Peyer's patch (tissue), 4 donors: ENCODE data around the gene HHIPL1. TPM values are rescaled to one million over a fixed set of nuclear protein-coding genes. Genes with fewer than 3 reads are reported as not detected.

Source experiments
- DNase-seq, 3 donors: peaks; one replicate each; pipeline ENCODE4 v3.0.0-alpha.2; 2017 to 2019
- H3K27ac ChIP-seq, 4 donors: fragments of 200-600 bp; sonication (generic); one replicate each; pipeline ENCODE4 v1.5.1; 2016 to 2019
- H3K27me3 ChIP-seq, 2 donors: fragments of 200-600 bp; sonication (generic); one replicate each; pipeline ENCODE4 v1.5.1; 2019
- H3K36me3 ChIP-seq, 3 donors: fragments of 200-600 bp; sonication (generic); one replicate each; pipeline ENCODE4 v1.5.1; 2016 to 2019
- H3K4me1 ChIP-seq, 4 donors: fragments of 200-600 bp; sonication (generic); one replicate each; pipeline ENCODE4 v1.5.1; 2016 to 2019
- H3K4me3 ChIP-seq, 4 donors: fragments of 200-600 bp; sonication (generic); 1 replicate in 3 of 4; 2 replicates in 1 of 4; pipeline ENCODE4 v1.5.1; 2016 to 2019; ENCODE audit warnings: mild to moderate bottlenecking in 1 of 4
- H3K9me3 ChIP-seq, 4 donors: fragments of 200-600 bp; sonication (generic); one replicate each; pipeline ENCODE4 v1.5.1; 2016 to 2019; ENCODE audit warnings: mild to moderate bottlenecking in 1 of 4
- POLR2A ChIP-seq, 2 donors: fragments of 450-650 bp; IDR thresholded peaks; one replicate each; pipeline ENCODE4 v1.5.1; 2017; ENCODE audit warnings: antibody characterized with exemption in 2 of 2, mild to moderate bottlenecking in 2 of 2, moderate library complexity in 2 of 2
- total RNA-seq, 4 donors: library from RNA; depleted of rRNA; stranded (reverse); fragments of >200 nt; gene quantifications; one replicate each; pipeline ENCODE4 v1.1.0, GENCODE V29; 2016
- TF ChIP-seq, protein P1 (sequence below), 6 experiments: fragments of 450-650 bp in 4 of 6; fragments of 200-600 bp in 2 of 6; sonication (generic) in 1 of 6; IDR thresholded peaks; one replicate each; pipeline ENCODE4 v1.5.1; 2017 to 2019; ENCODE audit warnings: antibody characterized with exemption in 6 of 6, mild to moderate bottlenecking in 3 of 6, moderate library complexity in 1 of 6

Gene HHIPL1
- total RNA-seq = 1 to 10 TPM in 2 of 4 donors, under 1 TPM in 2; 0.88 to 2.5 (median 1.0) TPM

DNA sequence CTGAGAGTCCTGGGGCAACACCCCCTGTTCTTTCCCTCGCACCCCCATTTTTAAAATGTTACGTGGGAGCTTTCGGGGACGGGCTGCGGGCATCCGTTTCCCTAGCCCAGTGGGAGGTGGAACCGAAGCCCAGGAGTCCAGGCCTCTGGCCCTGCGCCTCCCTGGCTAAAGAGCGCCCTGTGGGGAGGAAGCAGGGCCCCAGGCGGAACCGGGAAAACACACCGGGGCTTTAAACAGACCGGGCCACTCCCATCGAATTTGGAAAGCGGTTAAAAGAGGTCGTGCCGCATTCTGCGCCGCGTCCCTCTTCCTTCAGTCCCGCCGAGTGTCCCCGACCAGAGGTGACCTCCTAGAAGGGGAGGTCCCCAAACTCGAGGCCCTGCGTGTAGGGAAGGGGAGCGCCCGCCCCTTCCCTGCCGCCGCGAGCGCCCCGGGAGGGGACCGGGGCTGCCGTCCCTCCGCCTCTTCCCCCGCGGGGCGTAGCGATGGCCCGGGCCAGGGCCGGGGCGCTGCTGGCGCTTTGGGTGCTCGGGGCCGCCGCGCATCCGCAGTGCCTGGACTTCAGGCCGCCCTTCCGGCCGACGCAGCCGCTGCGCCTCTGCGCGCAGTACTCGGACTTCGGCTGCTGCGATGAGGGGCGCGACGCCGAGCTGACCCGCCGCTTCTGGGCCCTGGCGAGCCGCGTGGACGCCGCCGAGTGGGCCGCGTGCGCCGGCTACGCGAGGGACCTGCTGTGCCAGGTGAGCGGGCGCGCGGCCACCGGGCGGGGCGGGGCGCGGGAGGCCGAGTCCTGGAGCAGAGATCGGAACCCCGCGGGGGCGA lies at the start of gene HHIPL1:
HHIPL1 (plus strand) TSS at position 407 of the 822 bp plus-strand sequence; CDS start at position 486, 79 bp downstream.
- peak within 1 kb of the TSS in 2 of 4 donors; percentile 13 to 31 for H3K27ac ChIP-seq
- peak in 1 of 3 donors; percentile 51 for DNase-seq
- TF ChIP-seq POLR2A (IDR thresholded peaks at IDR 0.05) = no peak
- TF ChIP-seq, protein P1, sequence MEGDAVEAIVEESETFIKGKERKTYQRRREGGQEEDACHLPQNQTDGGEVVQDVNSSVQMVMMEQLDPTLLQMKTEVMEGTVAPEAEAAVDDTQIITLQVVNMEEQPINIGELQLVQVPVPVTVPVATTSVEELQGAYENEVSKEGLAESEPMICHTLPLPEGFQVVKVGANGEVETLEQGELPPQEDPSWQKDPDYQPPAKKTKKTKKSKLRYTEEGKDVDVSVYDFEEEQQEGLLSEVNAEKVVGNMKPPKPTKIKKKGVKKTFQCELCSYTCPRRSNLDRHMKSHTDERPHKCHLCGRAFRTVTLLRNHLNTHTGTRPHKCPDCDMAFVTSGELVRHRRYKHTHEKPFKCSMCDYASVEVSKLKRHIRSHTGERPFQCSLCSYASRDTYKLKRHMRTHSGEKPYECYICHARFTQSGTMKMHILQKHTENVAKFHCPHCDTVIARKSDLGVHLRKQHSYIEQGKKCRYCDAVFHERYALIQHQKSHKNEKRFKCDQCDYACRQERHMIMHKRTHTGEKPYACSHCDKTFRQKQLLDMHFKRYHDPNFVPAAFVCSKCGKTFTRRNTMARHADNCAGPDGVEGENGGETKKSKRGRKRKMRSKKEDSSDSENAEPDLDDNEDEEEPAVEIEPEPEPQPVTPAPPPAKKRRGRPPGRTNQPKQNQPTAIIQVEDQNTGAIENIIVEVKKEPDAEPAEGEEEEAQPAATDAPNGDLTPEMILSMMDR (IDR thresholded peaks at IDR 0.05) = peak in 1 of 6 experiments; percentile 7
- peaks cover 0 to 14% (median 4%) of the 10 kb centered on the region in 4 donors for H3K4me1 ChIP-seq
- H3K36me3 ChIP-seq = no peaks in the 10 kb centered on the region
- no peaks in the 10 kb centered on the region for H3K27me3 ChIP-seq
- no peaks in the 10 kb centered on the region for H3K9me3 ChIP-seq
- H3K4me3 ChIP-seq = peak within 1 kb of the TSS; percentile 11 to 56 (median 46)

DNA sequence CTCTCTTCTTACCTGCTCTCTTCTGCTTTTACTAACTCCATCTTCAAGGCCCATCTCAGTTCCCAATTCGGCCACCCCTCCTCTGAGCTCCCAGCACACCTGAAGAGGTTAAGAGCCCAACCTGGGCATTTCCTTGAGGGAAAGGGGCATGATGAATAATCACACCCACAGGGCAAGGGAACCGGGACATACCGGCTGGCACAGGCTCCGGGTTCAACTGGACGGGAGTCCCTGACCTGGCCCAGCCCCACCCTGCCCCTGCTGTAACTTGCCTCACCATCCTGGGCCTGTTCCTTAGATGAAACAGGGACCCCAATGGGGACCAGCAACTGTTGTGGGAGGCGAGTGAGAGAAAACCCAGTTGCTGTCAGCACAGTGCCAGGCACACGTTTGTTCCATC lies 49.4 kb upstream of the HHIPL1 start:
- peak in 1 of 3 donors; percentile 50 for DNase-seq
- TF ChIP-seq, protein P1 (IDR thresholded peaks at IDR 0.05) = no peak
- TF ChIP-seq POLR2A (IDR thresholded peaks at IDR 0.05) = no peak
- no peaks in the 10 kb centered on the region for H3K27me3 ChIP-seq
- no peaks in the 10 kb centered on the region for H3K36me3 ChIP-seq
- peak overlapping the region; percentile 31 to 91 (median 76) for H3K27ac ChIP-seq
- H3K9me3 ChIP-seq = no peaks in the 10 kb centered on the region
- H3K4me3 ChIP-seq = no peak overlapping the region
- H3K4me1 ChIP-seq = peaks cover 0 to 81% (median 12%) of the 10 kb centered on the region in 4 donors

DNA sequence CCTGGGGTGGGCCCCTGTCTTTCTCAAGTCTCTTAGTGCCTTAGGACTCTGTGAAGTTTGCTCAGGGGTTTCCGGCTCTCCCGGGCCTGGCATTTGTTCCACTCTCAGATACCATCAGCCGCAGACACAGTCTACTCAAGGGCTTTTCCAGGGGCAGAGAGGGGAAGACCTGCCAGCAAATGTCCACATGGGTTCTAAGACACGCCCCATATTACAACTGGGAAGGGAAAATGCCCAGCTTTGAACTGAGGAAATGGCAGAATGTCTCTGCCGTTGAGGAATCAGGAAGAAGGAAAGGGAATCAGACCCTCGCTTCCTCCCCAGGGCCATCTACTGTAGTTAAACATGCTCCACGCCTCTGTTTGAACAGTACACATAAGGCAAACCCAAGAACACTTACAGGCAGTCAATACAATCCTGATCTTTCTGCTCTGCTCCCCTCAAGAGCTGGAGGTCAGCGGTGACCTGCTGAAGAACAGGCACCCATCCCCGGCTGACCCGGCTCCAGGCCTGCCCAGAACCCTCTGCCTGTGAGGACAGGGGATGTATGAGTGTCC lies 48.8 kb upstream of the HHIPL1 start:
- Histone ChIP-seq H3K4me1 (peaks cover 0 to 81% (median 12%) of the 10 kb centered on the region in 4 donors), H3K27ac (peak overlapping the region; percentile 25 to 91 (median 76)), H3K9me3 (no peaks in the 10 kb centered on the region), H3K4me3 (peak overlapping the region in 1 of 4 donors; percentile 6), H3K27me3 (no peaks in the 10 kb centered on the region), H3K36me3 (no peaks in the 10 kb centered on the region)
- TF ChIP-seq POLR2A (IDR thresholded peaks at IDR 0.05) = no peak
- TF ChIP-seq, protein P1 (IDR thresholded peaks at IDR 0.05) = no peak
- no peak for DNase-seq

DNA sequence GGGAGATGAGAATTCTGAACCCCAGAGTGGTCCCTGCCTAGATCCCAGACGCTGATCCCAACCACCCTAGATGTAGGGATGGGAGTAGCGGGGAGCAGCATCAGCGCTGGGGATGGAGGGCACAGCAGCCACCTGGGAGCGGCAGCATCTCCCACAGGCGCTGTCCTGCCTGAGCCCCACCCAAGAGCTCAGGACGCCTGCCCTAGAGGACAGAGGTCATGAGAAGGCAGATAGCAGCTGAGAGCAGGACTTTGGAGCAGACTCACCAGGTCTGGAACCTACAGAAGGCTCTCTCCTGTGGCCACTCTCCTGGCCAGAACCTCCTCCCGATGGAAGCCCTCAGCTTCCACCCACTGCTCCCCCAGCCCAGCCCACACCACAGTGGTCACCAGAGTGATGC lies 48.2 kb upstream of the HHIPL1 start:
- Histone ChIP-seq H3K36me3 (no peaks in the 10 kb centered on the region), H3K27ac (peak overlapping the region in 3 of 4 donors; percentile 72 to 91 (median 79)), H3K4me3 (peak overlapping the region in 1 of 4 donors; percentile 10), H3K4me1 (peaks cover 0 to 84% (median 12%) of the 10 kb centered on the region in 4 donors), H3K9me3 (no peaks in the 10 kb centered on the region), H3K27me3 (no peaks in the 10 kb centered on the region)
- peak in 2 of 3 donors; percentile 83 to 87 for DNase-seq
- TF ChIP-seq POLR2A (IDR thresholded peaks at IDR 0.05) = peak; percentile 23 to 57
- TF ChIP-seq, protein P1 (IDR thresholded peaks at IDR 0.05) = no peak

DNA sequence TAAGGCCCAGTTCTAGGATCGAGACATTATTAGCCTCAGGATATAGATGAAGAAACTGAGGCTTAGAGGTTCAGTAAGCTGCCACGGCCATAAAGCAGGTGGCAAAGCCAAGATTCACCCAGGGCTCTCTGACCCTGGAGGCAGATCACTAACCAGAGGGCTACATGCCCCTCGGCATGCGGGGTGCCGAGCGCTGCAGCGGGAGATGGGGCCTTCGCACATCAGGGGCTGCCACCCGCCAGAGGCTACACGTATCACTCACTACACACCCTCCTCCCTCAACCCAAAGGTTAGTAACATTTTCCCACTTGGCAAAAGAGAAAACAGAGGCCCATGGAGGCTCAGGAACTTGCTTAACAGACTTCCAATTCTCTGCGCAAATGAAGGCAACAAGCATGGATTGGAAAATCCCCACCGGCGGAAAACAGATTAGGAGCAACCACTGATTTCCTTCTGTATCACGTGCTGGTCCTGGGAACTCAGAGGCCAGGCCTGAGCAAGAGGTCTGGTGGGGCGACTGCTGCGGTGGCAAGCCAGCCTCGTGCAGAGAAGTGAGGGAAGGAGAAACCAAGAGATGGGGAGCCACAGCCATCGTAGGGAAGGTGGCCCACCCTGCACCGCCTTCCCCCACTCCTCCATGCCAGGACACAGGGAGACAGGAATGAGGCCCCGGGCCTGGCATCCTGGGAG lies 46.9 kb upstream of the HHIPL1 start:
- no peak for DNase-seq
- TF ChIP-seq, protein P1 (IDR thresholded peaks at IDR 0.05) = no peak
- TF ChIP-seq POLR2A (IDR thresholded peaks at IDR 0.05) = no peak
- no peaks in the 10 kb centered on the region for H3K9me3 ChIP-seq
- peaks cover 0 to 92% (median 12%) of the 10 kb centered on the region in 4 donors for H3K4me1 ChIP-seq
- H3K36me3 ChIP-seq = no peaks in the 10 kb centered on the region
- H3K4me3 ChIP-seq = no peak overlapping the region
- H3K27me3 ChIP-seq = no peaks in the 10 kb centered on the region
- peak overlapping the region in 2 of 4 donors; percentile 79 to 91 for H3K27ac ChIP-seq
